ENCODE results near the gene USP9X.

DNA sequence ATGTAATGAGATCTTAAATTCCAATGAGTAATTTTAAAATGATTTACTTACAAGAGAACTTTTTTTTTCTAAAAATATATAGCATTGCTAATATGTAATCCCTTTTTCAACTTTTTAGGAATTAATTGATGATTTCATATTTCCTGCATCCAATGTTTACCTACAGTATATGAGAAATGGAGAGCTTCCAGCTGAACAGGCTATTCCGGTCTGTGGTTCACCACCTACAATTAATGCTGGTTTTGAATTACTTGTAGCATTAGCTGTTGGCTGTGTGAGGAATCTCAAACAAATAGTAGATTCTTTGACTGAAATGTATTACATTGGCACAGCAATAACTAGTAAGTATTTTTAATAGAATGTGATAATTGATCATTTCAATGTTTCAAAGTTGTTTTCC, 113.2 kb downstream of the USP9X start:
- TF ChIP-seq EP300 (IDR thresholded peaks at IDR 0.05; ENCODE audit: borderline replicate concordance in 1 of 2, low read depth in 1 of 2, low read length in 1 of 2) (no peak), CTCF (IDR thresholded peaks at IDR 0.05) (no peak), SMC3 (IDR thresholded peaks at IDR 0.05; ENCODE audit: low read depth, low read length) (no peak), POLR2AphosphoS5 (IDR thresholded peaks at IDR 0.05; ENCODE audit: low read depth, low read length) (no peak), JUND (IDR thresholded peaks at IDR 0.05) (no peak), USF2 (IDR thresholded peaks at IDR 0.05; ENCODE audit: borderline replicate concordance, low read depth, low read length) (no peak), PBX3 (IDR thresholded peaks at IDR 0.05) (no peak), FOXJ3 (CRISPR knock-in tag; IDR thresholded peaks at IDR 0.05) (no peak)

Data from SK-N-SH (cell line).